OCI-LY3 (cell line): Measurements from ENCODE around the gene RIN1.

Source experiments
- H2AFZ ChIP-seq: fragments of 200-600, 300-600 bp; shearing (Covaris generic); 2 replicates; pipeline ENCODE4 v1.6.0; 2014; ENCODE audit warnings: antibody characterized with exemption, low read depth, low read length
- H3K27ac ChIP-seq: fragments of 200-600, 300-600 bp; sonication (generic); 2 replicates; pipeline ENCODE4 v1.5.1; 2014; ENCODE audit warnings: mild to moderate bottlenecking, low read length, moderate library complexity, mixed read lengths
- H3K27me3 ChIP-seq: fragments of 200-600, 300-600 bp; sonication (generic); 2 replicates; pipeline ENCODE4 v1.6.1; 2014; ENCODE audit warnings: low read depth, low read length, mixed read lengths
- H3K36me3 ChIP-seq: fragments of 200-600, 300-600 bp; sonication (generic); replicated peaks from 2 replicates; pipeline ENCODE3; 2014; ENCODE audit warnings: low read depth, low read length, mixed read lengths
- H3K4me1 ChIP-seq: fragments of 300-600, 200-600 bp; sonication (generic); 2 replicates; pipeline ENCODE4 v1.6.1; 2014; ENCODE audit warnings: low read length, mixed read lengths
- H3K4me2 ChIP-seq: fragments of 200-600, 300-600 bp; sonication (generic); 2 replicates; pipeline ENCODE4 v1.6.1; 2014; ENCODE audit warnings: low read length, mixed read lengths
- H3K4me3 ChIP-seq: fragments of 300-600, 200-600 bp; sonication (generic); 2 replicates; pipeline ENCODE4 v1.5.1; 2014; ENCODE audit warnings: antibody characterized with exemption, mild to moderate bottlenecking, low read length, moderate library complexity
- H3K79me2 ChIP-seq: fragments of 300-600, 200-600 bp; shearing (Covaris generic); 2 replicates; pipeline ENCODE4 v1.6.1; 2014; ENCODE audit warnings: mild to moderate bottlenecking, low read length, mixed read lengths
- H3K9ac ChIP-seq: fragments of 300-600, 200-600 bp; shearing (Covaris generic); 2 replicates; pipeline ENCODE4 v1.6.0; 2014; ENCODE audit warnings: mild to moderate bottlenecking, low read length, moderate library complexity
- H3K9me3 ChIP-seq: fragments of 200-600, 300-600 bp; shearing (Covaris generic); 2 replicates; pipeline ENCODE4 v1.6.1; 2014; ENCODE audit warnings: low read length, mixed read lengths; ENCODE audit not compliant: insufficient read depth
- H4K20me1 ChIP-seq: fragments of 200-600, 300-600 bp; sonication (generic); 2 replicates; pipeline ENCODE4 v1.6.1; 2016; ENCODE audit warnings: low read length, mixed read lengths; ENCODE audit not compliant: insufficient read depth
- EZH2phosphoT487 ChIP-seq: fragments of 200-600 bp; shearing (Covaris generic); IDR thresholded peaks from 2 replicates; pipeline ENCODE4 v1.6.1; 2018; ENCODE audit warnings: antibody characterized with exemption, mixed run types, low read depth
- TF ChIP-seq, protein P1 (sequence below): fragments of 200-600, 300-600 bp; sonication (generic); IDR thresholded peaks from 2 replicates; pipeline ENCODE4 v1.5.1; 2014; ENCODE audit warnings: antibody characterized with exemption, low read length, low read depth

Gene RIN1

DNA sequence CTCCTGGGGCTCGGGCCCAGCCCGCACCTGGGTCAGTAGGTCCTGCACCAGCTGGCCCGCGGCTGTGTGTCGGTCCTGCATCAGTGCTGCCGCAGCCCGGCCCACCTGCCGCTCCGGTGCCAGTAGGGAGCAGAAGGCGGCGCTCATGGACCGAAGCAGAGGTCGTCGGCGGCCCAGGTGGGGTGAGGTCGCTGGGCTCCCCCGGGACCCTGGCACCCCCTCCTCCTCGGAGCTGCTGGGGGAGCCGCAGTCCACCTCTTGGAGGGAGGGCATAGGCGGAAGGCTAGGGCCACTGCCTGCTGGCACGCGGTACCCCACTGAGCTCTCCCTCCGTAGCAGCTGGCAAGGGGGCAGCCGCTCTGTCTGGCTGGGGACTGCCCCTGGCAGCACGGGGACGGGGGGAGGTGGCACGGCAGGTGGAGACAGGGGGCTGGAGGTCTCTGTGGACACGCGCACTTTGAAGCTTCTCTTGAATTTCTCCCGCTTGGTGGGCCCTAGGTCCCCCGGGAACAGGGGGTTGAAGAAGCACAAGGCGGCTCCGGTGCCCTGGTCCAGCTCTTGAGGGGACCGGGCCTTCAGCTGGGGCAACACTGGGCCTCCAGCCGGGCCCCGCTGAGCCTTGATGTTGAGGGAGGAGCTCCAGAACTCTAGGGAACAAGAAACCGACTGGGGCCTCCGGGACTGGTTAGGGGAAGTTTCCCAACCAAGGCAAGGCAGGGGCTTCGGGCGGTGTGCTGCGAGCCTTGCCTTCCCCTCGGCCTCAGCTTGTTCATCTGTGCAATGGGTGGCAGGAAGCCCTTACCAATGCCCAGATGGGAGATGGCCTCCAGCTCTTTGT lies 1.4 kb downstream of the RIN1 start:
- H3K27ac ChIP-seq = no peak overlapping the region
- H4K20me1 ChIP-seq = no peaks in the 10 kb centered on the region
- no peaks in the 10 kb centered on the region for H3K9me3 ChIP-seq
- TF ChIP-seq, protein P1, sequence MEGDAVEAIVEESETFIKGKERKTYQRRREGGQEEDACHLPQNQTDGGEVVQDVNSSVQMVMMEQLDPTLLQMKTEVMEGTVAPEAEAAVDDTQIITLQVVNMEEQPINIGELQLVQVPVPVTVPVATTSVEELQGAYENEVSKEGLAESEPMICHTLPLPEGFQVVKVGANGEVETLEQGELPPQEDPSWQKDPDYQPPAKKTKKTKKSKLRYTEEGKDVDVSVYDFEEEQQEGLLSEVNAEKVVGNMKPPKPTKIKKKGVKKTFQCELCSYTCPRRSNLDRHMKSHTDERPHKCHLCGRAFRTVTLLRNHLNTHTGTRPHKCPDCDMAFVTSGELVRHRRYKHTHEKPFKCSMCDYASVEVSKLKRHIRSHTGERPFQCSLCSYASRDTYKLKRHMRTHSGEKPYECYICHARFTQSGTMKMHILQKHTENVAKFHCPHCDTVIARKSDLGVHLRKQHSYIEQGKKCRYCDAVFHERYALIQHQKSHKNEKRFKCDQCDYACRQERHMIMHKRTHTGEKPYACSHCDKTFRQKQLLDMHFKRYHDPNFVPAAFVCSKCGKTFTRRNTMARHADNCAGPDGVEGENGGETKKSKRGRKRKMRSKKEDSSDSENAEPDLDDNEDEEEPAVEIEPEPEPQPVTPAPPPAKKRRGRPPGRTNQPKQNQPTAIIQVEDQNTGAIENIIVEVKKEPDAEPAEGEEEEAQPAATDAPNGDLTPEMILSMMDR = no peak
- TF ChIP-seq EZH2phosphoT487 = no peak
- H3K4me2 ChIP-seq = no peak overlapping the region
- H3K79me2 ChIP-seq = no peaks in the 10 kb centered on the region
- H3K9ac ChIP-seq = no peak overlapping the region
- H3K27me3 ChIP-seq = no peaks in the 10 kb centered on the region
- H3K36me3 ChIP-seq = peaks cover 12% of the 10 kb centered on the region
- no peak overlapping the region for H3K4me3 ChIP-seq
- H3K4me1 ChIP-seq = no peaks in the 10 kb centered on the region
- H2AFZ ChIP-seq = no peak overlapping the region

DNA sequence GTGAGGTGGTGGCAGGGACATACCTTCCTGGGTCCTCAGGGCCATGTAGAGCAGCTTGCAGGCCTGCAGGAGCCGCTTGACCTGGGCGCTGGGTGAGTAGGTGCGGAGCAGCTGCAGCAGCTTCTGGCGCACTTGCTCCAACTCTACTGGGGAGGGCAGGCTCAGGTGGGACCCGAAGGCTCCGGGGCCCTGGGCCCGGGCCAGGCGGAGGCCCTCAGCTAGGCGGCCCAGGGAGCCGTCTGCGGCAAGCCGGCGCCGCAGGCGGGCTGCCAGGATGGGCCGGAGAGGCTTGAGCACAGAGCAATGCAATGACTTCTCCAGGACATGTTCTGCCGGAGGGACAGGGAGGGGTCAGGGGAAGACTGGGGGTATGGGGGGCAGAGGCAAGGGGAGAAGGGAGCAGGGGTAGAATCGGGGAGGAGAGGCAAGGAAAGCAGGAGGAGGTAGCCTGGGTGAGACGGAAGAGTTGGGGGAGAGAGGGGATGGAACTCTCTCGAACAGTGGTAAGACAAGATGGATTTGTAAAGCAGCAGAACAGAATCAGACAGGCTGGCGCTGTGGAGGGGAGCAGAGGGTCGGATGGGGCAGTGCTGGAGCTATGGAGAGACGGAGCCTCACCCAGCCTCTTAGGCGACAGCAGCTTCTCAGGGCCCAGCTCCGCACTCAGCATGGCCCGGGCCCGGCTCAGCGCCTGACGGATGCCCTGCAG lies 2.2 kb downstream of the RIN1 start:
- H3K27ac ChIP-seq = no peak overlapping the region
- no peak overlapping the region for H2AFZ ChIP-seq
- H3K9ac ChIP-seq = no peak overlapping the region
- no peaks in the 10 kb centered on the region for H3K79me2 ChIP-seq
- TF ChIP-seq EZH2phosphoT487 = no peak
- TF ChIP-seq, protein P1 = no peak
- no peak overlapping the region for H3K4me3 ChIP-seq
- peaks cover 8% of the 10 kb centered on the region for H3K36me3 ChIP-seq
- no peaks in the 10 kb centered on the region for H3K27me3 ChIP-seq
- H3K4me2 ChIP-seq = no peak overlapping the region
- no peaks in the 10 kb centered on the region for H3K4me1 ChIP-seq
- no peaks in the 10 kb centered on the region for H3K9me3 ChIP-seq
- H4K20me1 ChIP-seq = no peaks in the 10 kb centered on the region

DNA sequence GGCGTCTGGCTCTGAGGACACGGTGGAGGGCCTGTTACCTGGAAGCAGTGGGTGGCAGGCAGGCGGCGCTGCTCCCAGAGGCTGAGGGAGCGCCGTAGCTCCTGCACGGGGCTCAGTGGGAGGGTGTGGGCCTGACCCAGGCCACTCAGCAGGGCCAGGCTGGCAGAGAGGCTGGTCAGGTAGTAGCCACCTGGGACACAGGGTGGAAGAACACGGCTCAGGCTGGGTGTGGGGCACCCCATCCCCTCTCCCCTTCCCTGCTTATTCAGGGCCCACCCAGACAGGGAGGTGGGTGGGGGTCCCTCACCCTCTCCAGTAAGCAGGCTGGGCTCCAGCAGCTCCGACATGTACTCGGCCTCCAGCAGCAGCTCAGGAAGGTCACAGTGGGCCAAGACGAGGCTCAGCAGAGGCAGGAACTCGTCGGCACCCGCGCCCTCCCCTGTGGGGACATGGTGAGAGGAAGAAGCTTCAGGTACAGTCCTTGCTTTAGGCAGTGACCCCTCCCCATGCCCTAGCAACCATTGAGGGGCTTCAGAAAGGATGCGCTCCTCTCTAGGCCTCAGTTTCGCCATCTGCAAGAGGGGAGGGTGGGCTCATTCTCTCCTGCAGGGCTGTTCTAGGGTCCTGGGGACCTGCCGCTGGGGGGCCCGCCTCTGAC lies 2.9 kb downstream of the RIN1 start:
- no peak overlapping the region for H2AFZ ChIP-seq
- H3K27me3 ChIP-seq = no peaks in the 10 kb centered on the region
- peaks cover 7% of the 10 kb centered on the region for H3K36me3 ChIP-seq
- no peak overlapping the region for H3K4me2 ChIP-seq
- no peaks in the 10 kb centered on the region for H4K20me1 ChIP-seq
- no peak overlapping the region for H3K9ac ChIP-seq
- peaks cover 6% of the 10 kb centered on the region for H3K4me1 ChIP-seq
- no peaks in the 10 kb centered on the region for H3K79me2 ChIP-seq
- no peaks in the 10 kb centered on the region for H3K9me3 ChIP-seq
- TF ChIP-seq, protein P1 = no peak
- no peak for TF ChIP-seq EZH2phosphoT487
- no peak overlapping the region for H3K27ac ChIP-seq
- H3K4me3 ChIP-seq = no peak overlapping the region
